Fibroblast of skin of scalp (primary cell): ENCODE results near the gene SLC6A13.

Experiments
- DNase-seq: peaks from one replicate; pipeline ENCODE4 v3.0.0-alpha.2; 2013

Gene SLC6A13

GRCh38 chr12:213527-213932, 49.1 kb downstream of the SLC6A13 start:
- no peak for DNase-seq

GRCh38 chr12:212715-213526, 49.7 kb downstream of the SLC6A13 start:
- DNase-seq = no peak

GRCh38 chr12:212415-212714, 50.3 kb downstream of the SLC6A13 start:
- DNase-seq = no peak

GRCh38 chr12:211639-212414, 50.8 kb downstream of the SLC6A13 start:
- DNase-seq = no peak

- DNase-seq = no peak
Observed at GRCh38 chr12:211142-211465, 51.5 kb downstream of the SLC6A13 start.

- no peak for DNase-seq
Observed at GRCh38 chr12:210277-211141, 52.1 kb downstream of the SLC6A13 start.

- DNase-seq = no peak
Observed at GRCh38 chr12:209851-210250, 52.8 kb downstream of the SLC6A13 start.

GRCh38 chr12:209246-209645, 53.4 kb downstream of the SLC6A13 start:
- no peak for DNase-seq

GRCh38 chr12:208813-209212, 53.8 kb downstream of the SLC6A13 start:
- DNase-seq = no peak

GRCh38 chr12:207804-208203, 54.8 kb downstream of the SLC6A13 start:
- no peak for DNase-seq

GRCh38 chr12:206746-207440, 55.7 kb downstream of the SLC6A13 start:
- no peak for DNase-seq

- no peak for DNase-seq
Observed at GRCh38 chr12:205026-205425, 57.6 kb downstream of the SLC6A13 start.

GRCh38 chr12:204261-204678, 58.4 kb downstream of the SLC6A13 start:
- no peak for DNase-seq

- DNase-seq = no peak
Observed at GRCh38 chr12:203462-204260, 59.0 kb downstream of the SLC6A13 start.

GRCh38 chr12:203074-203461, 59.6 kb downstream of the SLC6A13 start:
- no peak for DNase-seq

GRCh38 chr12:202081-202731, 60.4 kb downstream of the SLC6A13 start:
- DNase-seq = no peak

- DNase-seq = no peak
Observed at GRCh38 chr12:201361-201760, 61.3 kb downstream of the SLC6A13 start.

GRCh38 chr12:198705-199104, 63.9 kb downstream of the SLC6A13 start:
- no peak for DNase-seq

GRCh38 chr12:197911-198695, 64.5 kb downstream of the SLC6A13 start:
- no peak for DNase-seq

GRCh38 chr12:197347-197746, 65.3 kb downstream of the SLC6A13 start:
- no peak for DNase-seq
